ENCODE data around the gene AK5. TPM values are rescaled to one million over a fixed set of nuclear protein-coding genes. Genes with fewer than 3 reads are reported as not detected.

The AK5 gene
- total and polyA plus RNA-seq, 2 experiments from 2014 or later = 8.8 to 12.2 TPM

GRCh38 chr1:77413541-77414335 lies 131.9 kb downstream of the AK5 start:
- Histone ChIP-seq H3K27me3 (ENCODE audit: insufficient read depth) (no peaks in the 10 kb centered on the region), H3K4me2 (no peak overlapping the region), H3K79me2 (replicated peaks; ENCODE audit: insufficient read depth) (no peaks in the 10 kb centered on the region), H4K20me1 (replicated peaks; ENCODE audit: insufficient read depth) (no peaks in the 10 kb centered on the region), H3K4me3 (no peak overlapping the region), H3K27ac (ENCODE audit: low read depth) (no peak overlapping the region), H3F3A (replicated peaks; ENCODE audit: low read depth) (no peaks in the 10 kb centered on the region; the same call in 1 of the 2 replicates), H3K36me3 (ENCODE audit: insufficient read depth) (no peaks in the 10 kb centered on the region), H2AFZ (no peak overlapping the region), H3K9me2 (ENCODE audit: insufficient read depth) (peaks cover 3% of the 10 kb centered on the region; the same call in 1 of the 2 replicates), H3K4me1 (ENCODE audit: insufficient read depth) (peaks cover 5% of the 10 kb centered on the region; the same call in 1 of the 2 replicates)
- H3K4me3 Mint-ChIP-seq = no peak overlapping the region
- peaks cover 17% of the 10 kb centered on the region for H3K4me1 Mint-ChIP-seq
- H3K9me3 Mint-ChIP-seq = peaks cover 4% of the 10 kb centered on the region
- H3K27ac Mint-ChIP-seq = no peak overlapping the region
- TF ChIP-seq ZNF462 (CRISPR knock-in tag; IDR thresholded peaks at IDR 0.05) (no peak), ZNF114 (CRISPR knock-in tag; IDR thresholded peaks at IDR 0.05) (no peak)
- H3K36me3 Mint-ChIP-seq (ENCODE audit: low read depth) = peaks cover 6% of the 10 kb centered on the region; the same call in 2 of the 3 replicates
- peaks cover 1% of the 10 kb centered on the region for H3K27me3 Mint-ChIP-seq (ENCODE audit: insufficient read depth, low read depth, poor library complexity)
- no peak for DNase-seq (ENCODE audit: low spot score)
- no peak for ATAC-seq

- no peak overlapping the region for H3K4me3 ChIP-seq
- no peak overlapping the region for H3K4me2 ChIP-seq
- no peak overlapping the region for H3K27ac ChIP-seq (ENCODE audit: low read depth)
- no peaks in the 10 kb centered on the region for H3K79me2 ChIP-seq (replicated peaks; ENCODE audit: insufficient read depth)
- Mint-ChIP-seq H3K27ac (no peak overlapping the region), H3K4me1 (peaks cover 17% of the 10 kb centered on the region), H3K27me3 (ENCODE audit: insufficient read depth, low read depth, poor library complexity) (peaks cover 1% of the 10 kb centered on the region), H3K4me3 (no peak overlapping the region), H3K36me3 (ENCODE audit: low read depth) (peaks cover 6% of the 10 kb centered on the region; the same call in 2 of the 3 replicates), H3K9me3 (peaks cover 4% of the 10 kb centered on the region)
- peaks cover 3% of the 10 kb centered on the region; the same call in 1 of the 2 replicates for H3K9me2 ChIP-seq (ENCODE audit: insufficient read depth)
- H3K4me1 ChIP-seq (ENCODE audit: insufficient read depth) = peaks cover 5% of the 10 kb centered on the region; the same call in 1 of the 2 replicates
- H4K20me1 ChIP-seq (replicated peaks; ENCODE audit: insufficient read depth) = no peaks in the 10 kb centered on the region
- DNase-seq (ENCODE audit: low spot score) = no peak
- ATAC-seq = no peak
- H3K36me3 ChIP-seq (ENCODE audit: insufficient read depth) = no peaks in the 10 kb centered on the region
- H3F3A ChIP-seq (replicated peaks; ENCODE audit: low read depth) = no peaks in the 10 kb centered on the region; the same call in 1 of the 2 replicates
- H2AFZ ChIP-seq = no peak overlapping the region
- no peaks in the 10 kb centered on the region for H3K27me3 ChIP-seq (ENCODE audit: insufficient read depth)
- TF ChIP-seq ETS1 (IDR thresholded peaks at IDR 0.05) (no peak), ZNF462 (CRISPR knock-in tag; IDR thresholded peaks at IDR 0.05) (no peak)
Measured at GRCh38 chr1:77415579-77415978, 133.8 kb downstream of the AK5 start.

Data from GM23338 (cell line).